HG03108 (cell line): Measurements from ENCODE around the gene ATP11A.
"Not testable (repeated sequence)": the region's sequence is repeated elsewhere in the genome, so short reads cannot be mapped to it uniquely, and the experiment has no call there.

ENCODE experiments used
- ATAC-seq: cut with Tn5 transposase; IDR thresholded peaks from one replicate; pipeline ENCODE4 v1.9.1; 2021; ENCODE audit warnings: moderate library complexity; ENCODE audit not compliant: unreplicated experiment

ATP11A gene

GRCh38 chr13:112835796-112836195, 146.0 kb downstream of the ATP11A start:
- ATAC-seq: no peak

GRCh38 chr13:112836940-112837339, 147.1 kb downstream of the ATP11A start:
- no peak for ATAC-seq

- ATAC-seq: no peak
Measured at GRCh38 chr13:112837371-112838037, 147.7 kb downstream of the ATP11A start.

DNA sequence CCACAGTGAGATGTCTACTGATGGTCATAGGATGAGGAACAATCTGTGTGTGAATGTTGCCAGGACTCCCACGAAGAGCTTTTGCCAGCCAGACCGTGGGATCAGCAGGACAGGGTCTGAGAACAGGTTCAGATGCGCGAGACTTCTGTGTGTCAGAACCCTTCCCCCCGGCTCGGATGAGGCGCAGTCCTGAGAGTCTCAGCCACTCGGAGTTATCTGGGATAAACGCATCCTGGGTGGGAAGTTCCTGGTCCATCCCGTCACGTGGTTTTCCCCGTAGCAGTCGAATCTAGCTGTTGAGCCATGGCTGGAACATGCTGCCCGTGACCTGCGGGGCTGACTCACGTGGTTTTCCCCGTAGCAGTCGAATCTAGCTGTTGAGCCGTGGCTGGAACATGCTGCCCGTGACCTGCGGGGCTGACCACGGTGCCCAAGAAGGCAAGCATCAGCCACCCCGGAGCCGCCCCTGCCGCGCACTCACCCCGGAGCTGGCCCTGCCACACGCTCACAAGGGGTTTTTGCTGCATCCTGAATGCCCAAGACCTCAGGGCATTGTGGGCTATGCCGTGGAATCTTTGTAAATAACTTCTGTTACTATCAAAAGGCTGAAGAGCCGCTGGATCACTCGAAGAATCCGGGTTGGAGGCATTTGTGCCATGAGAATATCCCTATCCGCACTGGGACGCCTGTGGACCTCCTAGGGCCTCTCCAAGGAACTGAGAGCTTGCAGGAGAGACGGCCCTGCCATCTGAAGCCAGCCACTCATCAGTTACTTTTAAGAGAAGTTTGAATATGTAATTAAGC, 148.4 kb downstream of the ATP11A start:
- no peak for ATAC-seq

DNA sequence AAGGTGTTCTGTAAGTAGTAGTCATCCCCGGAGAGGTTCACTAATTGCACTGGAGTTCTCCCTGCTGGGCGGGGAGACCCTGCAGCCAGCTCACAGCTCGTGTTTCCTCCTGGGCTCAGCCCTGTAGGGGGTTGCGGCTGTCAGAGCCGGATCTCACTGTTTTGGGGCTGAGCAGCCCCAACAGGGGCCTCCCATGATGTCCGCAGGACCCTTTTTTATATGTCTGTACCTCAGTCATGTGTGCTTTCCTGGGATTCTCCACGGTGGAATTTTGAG, 148.9 kb downstream of the ATP11A start:
- no peak for ATAC-seq

- no peak for ATAC-seq
Measured at GRCh38 chr13:112839356-112840105, 149.7 kb downstream of the ATP11A start.

- no peak for ATAC-seq
Measured at GRCh38 chr13:112840472-112841302, 150.8 kb downstream of the ATP11A start.

GRCh38 chr13:112841303-112842015, 151.6 kb downstream of the ATP11A start:
- not testable (repeated sequence) for ATAC-seq

- no peak for ATAC-seq
Measured at GRCh38 chr13:112842343-112842856, 152.6 kb downstream of the ATP11A start.

DNA sequence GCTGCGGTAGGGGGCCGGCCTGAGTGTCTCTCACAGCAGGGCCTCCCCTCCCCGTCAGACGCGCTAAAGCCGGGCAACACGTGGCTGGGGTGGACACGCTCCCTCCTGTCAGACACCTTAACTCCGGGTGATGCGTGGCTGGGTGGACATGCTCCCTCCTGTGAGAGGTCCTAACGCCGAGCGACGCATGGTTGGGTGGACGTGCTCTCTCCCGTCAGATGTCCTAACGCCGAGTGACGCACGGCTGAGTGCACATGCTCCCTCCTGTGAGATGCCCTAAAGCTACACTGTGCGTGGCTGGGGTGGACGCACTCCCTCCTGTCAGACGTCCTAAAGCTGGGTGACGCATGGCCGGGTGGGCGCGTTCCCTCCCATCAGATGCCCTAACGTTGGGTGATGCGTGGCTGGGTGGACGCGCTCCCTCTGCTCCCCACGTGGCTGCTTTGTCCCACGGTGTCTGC, 153.1 kb downstream of the ATP11A start:
- ATAC-seq: no peak

DNA sequence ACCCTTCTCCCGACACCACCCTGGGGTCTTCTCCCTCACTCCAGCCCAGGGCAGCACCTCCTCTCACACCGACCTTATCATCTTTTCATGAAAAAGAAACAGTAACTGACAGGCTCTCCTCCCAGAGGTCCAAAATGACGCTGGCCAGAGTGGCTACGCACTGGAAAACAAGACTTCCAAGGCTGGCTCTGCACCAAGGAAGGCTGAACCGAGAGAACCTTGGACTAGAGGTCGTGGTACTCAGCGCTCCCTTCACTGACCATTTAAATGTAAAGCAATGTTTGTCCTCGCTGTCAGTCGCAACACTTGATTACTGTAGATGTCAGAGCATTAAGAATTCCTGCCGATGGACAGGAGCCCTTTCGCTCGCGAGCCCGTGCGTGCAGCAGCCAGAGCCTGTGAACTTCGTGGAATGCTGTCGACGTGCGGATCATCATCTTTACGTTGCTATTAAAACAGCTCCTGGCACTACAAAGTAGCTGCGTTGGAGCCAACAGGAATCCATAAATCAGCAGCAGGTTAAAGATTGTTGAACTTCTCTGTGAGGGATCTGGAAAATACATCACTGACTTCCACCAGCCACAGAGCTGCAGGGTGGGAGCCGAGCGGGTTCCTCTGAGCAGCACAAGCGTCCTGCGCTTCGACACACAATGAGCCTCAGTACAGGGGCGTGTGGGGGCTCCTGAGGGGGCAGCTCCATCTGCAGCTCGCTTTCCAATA, 153.7 kb downstream of the ATP11A start:
- ATAC-seq: no peak

- no peak for ATAC-seq
Measured at GRCh38 chr13:112844411-112844810, 154.6 kb downstream of the ATP11A start.

- ATAC-seq: no peak
Measured at GRCh38 chr13:112844879-112845278, 155.0 kb downstream of the ATP11A start.

GRCh38 chr13:112845511-112846144, 155.8 kb downstream of the ATP11A start:
- no peak for ATAC-seq

DNA sequence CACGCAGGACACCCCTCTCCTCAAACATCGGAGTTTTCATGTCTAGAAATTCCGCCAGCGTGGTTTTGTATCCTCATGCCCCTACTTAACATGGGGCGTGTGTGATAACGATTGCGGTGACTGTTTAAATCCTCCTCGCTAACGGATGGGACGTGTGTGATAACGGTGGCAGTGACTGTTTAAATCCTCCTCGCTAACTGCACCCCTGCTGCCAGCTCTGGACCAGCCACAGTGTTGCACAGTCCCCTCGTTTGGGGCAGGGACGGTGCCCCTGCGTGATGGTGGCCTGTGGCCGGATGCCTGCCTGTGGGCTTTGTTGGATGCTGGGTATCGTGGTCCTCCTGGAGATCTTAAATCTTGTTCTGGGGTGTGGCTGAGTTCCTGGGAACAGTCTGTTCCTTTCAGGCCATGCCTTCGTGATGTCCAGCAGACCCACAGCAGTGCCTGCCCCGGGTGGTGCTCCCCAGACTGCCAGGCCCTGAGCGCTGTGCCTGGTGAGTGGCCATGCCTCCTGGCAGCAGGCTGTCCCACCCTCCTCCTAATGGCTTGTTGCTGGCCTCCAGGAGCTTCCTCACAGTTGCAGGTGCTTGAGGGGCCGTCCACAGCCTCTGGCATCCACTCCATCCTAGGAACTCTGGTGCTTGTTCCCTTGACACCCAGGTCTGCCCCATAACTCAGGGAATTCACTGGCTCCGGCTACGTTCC, 156.7 kb downstream of the ATP11A start:
- ATAC-seq: no peak

GRCh38 chr13:112849500-112849899, 159.7 kb downstream of the ATP11A start:
- no peak for ATAC-seq

GRCh38 chr13:112850273-112850672, 160.4 kb downstream of the ATP11A start:
- no peak for ATAC-seq
